CD4-positive, alpha-beta T cell treated with Interleukin-6 at 100 ng/mL for 8 hours (primary cell): ENCODE data around the gene ADAMTS8.
"Not testable (repeated sequence)": the region's sequence is repeated elsewhere in the genome, so short reads cannot be mapped to it uniquely, and the experiment has no call there.

Experiments used
- DNase-seq: peaks from one replicate; pipeline ENCODE4 v3.0.0-alpha.2; 2020; ENCODE audit warnings: mixed read lengths, low spot score

The ADAMTS8 gene

DNA sequence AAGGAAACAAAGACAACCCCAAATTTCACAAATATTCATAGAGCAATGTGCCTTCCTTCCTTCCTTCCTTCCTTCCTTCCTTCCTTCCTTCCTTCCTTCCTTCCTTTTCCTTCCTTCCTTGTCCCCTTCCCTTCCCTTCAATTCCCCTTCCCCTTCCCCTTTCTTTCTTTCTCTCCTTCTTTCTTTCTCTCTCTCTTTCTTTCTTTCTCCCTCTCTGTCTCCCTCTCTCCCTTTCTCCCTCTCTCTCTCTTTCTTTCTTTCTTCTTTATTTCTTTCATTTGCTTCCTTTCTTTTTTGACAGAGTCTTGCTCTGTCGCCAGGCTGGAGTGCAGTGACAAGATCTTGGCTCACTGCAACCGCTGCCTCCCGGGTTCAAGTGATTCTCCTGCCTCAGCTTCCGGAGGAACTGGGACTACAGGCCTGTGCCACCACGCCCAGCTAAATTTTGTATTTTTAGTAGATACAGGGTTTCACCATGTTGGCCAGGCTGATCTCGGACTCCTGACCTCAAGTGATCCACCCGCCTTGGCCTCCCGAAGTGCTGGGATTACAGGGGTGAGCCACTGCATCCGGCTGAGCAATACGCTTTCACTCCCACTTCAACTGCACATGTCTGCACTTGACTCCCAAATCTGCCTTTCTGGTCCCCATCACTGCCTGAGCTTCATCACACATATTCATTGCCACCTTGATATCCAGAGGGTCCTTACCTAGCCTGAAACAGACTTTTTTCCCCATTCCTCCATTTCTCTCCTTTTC, 10.2 kb upstream of the ADAMTS8 start:
- not testable (repeated sequence) for DNase-seq

DNA sequence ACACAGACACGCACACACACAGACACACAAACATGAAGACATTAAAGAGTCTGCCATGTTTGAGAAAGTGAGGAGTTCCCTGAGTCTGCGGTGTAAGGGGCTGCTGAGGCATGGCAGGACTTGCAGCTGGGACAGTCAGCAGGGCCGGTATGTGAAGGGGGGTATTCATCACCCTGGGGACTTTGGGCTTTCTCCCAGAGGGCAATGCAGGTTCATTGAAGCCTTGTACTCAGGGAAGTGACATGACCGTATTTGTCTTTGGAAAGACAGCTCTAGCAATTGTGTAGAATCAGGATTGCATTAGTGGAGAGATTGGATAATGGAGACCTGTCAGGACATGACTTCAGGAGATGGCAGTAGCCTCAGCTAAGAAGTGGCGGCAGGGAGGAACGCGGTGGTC, 9.4 kb upstream of the ADAMTS8 start:
- DNase-seq: no peak

DNA sequence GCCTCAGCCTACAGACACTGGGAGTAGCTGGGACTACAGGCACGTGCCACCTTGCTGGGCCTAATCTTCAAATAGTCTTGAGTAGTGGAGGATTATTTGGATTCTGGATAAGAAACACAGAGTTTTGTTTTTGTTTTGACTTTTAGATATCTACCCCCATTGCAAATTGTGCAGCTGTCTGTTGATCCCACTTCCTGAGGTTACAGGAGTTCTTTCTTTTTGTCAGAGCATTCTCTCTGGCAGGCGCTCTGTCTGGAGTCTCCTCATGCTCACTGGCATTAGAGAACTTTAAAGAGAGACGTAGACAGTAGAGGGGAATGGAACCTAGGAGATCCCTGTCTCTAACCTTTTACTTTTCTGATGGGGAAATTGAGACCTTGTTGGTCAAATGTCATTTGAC, 7.8 kb upstream of the ADAMTS8 start:
- no peak for DNase-seq

DNA sequence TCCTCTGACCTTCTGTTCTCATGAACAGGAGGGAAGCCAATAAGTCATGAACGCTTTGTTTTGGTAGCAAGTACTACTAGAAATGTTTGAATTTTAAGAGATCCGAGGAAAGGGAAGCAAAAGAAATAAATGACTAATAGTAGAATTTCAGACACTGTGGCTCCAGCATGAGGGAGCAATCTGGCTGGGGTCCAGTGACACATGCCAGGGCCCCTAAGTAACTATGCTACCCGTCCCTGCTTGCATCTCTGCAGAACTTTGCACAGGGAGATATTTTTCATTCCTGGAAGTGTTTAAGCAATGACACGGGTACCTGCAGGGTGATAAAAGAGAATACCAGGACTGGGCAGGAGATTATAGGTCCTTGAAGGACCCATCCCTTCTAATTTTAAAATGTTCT, 7.3 kb upstream of the ADAMTS8 start:
- no peak for DNase-seq

DNA sequence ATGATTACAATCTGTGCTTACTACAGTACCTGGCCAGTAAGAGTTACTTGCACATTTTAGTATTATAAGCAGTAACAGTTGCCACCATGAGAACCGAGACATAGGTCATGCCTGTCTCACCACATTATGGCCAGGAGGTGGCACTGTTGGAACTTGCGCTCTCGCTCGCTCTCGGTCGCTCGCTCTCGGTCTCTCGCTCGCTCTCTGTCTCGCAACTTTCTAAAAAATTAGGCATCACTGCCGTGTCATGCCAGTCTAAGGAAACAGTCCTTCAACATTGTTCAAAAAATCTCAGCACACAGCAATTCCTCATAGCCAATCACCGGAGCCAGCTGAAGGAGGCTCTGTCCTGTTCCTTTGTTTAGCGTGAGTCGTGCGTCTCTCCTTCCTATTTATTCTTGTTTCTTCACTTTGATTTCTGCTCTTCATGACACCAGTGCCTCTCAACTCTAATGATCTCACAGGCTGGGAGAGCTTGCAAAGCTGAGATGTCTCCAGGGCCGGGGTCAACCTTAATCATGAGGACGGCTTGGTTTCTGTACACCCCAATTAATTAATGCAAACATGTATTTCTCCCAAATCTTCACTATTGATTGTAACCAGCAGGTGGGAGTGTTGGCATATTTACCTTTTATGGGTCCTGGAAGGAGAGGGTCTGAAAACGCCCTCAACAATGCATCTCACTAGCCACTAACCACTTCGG, 6.3 kb upstream of the ADAMTS8 start:
- DNase-seq: peak; percentile 68

DNA sequence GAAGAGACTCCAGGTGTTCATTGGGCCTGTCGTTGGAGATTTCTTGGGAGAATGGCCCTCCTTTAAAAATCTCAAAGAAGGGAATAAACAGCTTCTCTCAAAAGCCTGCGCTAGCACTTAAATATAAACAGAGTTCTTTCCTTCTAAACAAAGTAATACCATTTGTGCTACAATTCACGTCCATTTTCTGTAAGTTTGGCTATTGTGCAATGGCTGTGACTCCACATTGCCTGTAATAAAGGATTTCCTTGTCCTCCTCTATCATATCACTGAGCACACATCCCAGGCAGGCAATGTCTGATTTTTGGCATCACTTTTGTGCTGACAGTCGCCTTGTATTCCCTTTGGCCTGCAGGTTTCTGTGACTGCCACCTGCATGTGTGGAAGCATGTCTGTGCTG, 4.9 kb upstream of the ADAMTS8 start:
- no peak for DNase-seq

DNA sequence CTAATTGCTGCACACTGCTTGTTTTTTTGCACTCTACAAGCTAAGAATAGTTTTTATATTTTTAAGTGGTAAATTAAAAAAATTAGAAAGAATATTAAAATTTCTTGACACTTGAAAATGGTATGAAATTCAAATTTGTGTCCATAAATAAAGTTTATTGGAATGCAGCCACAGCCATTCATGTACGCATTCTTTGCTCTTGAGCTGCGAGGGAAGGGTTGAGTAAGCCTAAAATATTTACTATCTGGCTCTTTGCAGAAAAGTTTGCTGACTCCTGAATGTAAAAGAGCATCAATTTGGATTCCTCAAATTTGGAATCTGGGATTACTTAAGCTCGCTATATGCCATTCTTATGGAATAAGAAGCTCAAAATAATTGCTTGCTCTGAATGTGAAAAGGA, 3.4 kb upstream of the ADAMTS8 start:
- no peak for DNase-seq

DNA sequence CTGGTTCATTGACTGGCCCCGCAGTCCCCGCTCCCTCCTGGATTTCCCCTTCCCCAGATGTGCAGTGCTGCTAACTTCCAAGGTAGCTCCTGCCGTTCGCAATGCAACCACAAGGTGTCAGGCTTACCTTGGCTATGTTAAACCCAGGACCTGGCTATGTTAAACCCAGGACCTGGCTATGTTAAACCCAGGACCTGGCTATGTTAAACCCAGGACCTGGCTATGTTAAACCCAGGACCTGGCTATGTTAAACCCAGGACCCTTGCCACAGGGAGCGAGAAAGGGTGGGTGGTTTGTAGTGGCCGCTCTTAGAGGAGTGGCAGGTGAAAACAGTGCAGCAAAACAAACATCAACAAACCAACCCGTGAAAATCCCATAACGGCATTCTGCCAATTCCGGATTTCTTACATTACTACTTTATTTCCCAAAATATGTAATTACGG, 2.9 kb upstream of the ADAMTS8 start:
- DNase-seq: peak; percentile 51

DNA sequence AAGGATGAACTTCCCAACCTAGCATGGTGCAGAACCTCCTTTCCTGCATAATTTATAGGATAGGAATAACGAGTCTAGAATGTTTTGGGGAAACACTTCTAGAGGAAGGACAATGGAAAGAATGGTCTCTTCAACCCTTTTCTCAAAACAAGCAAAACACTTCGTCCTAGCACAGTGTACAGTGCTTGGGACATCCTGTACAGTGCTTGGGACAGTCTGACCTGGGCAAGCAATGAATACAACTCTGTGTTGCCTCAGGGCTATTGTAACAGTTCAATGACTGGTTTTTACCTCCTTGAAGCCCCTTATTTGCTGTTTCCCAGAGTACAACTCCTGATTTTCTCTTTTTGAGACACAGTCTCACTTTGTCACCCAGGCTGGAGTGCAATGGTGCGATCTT, 1.6 kb upstream of the ADAMTS8 start:
- no peak for DNase-seq

DNA sequence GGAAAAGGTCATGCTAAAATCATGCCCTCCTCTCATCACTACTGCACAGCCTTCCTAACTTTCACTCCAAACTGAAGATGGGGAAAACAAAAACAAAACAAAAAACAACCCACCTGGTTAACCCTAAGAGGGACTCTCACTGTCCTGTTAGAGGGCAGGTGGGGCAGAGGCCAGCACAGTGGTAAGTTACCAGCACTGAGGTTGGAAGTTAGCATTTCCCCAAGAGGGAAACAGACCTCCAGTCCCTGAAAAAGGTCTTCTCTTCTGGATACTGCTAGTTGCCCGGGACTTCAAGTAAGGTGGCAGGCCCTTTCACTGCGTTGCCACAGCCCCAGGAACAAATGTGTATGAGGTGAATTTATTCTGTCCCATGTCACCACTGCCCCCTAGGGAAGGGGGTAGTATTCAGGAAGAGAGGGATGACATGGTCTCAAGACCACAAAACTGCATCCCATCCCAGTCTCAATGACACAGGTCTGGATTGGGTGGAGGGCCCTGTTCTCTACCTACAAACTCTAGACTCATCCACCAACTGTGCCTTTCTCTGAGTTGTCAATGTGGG, 792 bp upstream of the ADAMTS8 start:
- no peak for DNase-seq

DNA sequence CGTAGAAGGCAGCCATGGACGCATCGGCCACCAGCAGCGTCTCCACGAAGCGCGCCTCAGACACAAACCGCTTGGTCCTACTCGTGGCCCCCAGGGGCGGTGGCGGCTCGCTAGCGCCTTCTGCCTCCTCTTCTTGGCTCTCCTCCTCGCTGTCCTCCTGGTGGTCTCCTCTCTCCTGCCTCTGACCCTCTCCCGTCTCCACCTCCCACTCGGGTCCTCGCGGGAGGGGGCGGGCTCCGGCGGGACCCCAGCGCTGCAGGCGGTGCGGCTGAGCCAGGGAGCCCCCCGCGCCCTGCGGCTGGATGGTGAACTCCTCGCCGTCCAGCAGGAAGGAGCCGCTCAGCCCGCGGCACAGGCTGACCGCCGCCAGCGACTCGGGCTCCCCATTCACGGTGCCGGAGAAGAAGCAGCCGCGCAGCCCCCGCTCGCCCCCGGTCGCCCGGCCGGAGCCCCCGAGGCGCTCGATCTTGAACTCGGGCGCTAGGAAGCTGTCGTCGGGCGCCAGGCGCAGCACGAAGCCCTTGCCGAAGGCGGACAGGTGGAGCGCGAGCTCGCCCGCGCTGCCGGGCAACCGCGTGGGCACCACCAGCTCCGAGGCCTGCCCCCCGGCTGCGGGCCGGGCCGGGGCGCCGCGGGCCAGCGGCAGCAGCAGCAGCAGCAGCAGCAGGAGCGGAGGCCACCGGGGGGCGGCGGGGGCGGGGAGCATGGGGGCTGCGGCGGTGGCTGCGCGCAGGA, 661 bp downstream of the ADAMTS8 start:
- no peak for DNase-seq

DNA sequence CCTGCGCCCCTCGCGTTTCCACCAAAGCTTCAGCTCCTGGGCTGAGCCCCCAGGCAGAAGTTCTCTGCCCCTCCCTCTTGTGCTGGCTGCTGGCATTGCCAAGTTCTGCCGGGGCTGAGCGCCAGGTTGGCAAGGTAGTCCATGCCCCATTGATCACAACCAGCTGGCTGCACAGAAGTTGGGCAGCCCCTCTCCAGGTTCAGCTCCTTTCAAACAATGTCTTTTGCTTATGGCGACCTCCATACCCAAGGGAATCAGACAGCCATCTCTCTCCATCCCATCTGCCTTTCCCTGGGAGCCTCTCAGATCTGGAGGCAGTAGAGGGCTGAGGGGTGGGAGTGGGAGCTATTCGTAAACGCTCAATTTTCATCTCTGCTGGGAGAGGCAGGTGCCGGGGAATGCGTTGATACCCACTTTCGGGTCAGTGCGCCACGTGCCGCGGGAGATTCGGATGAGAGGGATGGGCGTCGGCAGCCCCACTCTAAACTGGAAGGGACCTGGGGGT, 1.5 kb downstream of the ADAMTS8 start:
- DNase-seq: no peak

DNA sequence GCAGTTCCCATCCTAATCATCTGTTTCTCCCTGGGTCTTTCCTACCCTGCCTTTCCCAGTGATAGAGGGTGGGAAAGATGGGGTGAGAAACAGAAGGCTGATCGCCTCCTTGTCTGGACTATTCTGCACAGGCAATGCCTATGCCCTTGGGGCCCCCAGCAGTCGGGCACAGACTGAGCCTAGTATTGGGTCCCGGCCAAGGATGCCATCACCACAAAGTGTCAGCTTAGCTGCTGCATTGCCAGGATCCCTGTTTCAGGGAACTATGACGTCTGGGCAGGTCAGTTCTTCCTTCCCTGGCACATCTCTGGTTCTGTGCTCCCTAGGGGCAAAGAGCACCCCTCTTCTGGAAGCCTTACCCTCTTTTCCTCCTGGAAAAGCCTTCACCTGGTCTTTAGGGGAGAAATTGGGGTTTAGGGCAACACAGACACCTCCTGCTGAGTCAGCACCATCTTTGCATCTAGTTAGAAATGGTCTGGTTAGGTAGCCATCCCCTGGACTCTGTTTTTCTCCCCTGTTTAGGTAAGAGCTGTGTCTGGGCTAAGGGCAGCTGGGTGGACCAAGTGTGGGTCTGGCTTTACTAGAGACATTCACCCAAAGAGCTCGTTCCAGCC, 2.1 kb downstream of the ADAMTS8 start:
- no peak for DNase-seq

DNA sequence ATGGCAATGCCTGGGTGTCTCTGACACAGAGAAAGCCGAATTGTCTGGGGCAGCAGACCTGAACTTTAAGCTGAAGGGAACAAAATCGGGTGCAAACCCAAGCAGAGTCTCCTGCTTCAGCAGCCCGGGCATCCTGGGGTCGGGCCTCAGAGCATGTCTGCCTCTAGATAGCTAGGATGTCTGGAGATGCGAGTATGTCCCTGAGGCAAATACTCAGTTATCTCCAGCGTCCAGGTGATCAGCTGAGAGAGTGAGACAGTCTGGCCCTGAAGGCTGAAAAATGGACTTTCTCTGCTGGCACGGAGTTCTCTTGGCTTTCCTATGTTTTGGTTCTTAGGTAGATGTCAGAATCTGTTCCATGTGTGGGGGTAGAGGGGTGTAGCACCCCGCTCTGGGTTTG, 3.3 kb downstream of the ADAMTS8 start:
- no peak for DNase-seq

DNA sequence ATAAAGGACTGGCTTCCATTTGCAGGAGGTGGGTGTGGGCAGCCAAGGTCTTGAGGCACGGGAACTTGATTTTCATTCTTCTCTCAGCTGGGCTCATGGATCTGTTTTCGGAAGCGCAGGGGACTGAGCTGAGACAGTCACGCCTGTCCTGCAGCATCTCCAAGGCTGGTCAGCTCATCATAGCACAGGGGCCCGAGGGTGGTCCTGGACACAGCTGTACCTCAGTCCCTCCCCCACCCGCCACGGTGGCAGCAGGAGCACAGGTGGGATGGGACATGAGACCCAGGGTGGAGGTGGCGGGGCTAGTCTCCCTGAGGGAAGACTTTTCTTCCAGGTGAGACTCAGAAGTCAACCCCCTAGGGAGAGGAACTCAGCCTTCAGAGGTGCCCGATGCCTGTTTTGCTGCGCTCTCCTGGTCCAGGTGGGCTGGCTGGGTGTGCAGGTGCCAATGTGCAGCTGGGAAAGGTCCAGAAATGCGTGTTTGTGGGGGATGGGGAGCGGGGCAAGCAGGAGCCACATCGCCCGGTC, 3.7 kb downstream of the ADAMTS8 start:
- no peak for DNase-seq

DNA sequence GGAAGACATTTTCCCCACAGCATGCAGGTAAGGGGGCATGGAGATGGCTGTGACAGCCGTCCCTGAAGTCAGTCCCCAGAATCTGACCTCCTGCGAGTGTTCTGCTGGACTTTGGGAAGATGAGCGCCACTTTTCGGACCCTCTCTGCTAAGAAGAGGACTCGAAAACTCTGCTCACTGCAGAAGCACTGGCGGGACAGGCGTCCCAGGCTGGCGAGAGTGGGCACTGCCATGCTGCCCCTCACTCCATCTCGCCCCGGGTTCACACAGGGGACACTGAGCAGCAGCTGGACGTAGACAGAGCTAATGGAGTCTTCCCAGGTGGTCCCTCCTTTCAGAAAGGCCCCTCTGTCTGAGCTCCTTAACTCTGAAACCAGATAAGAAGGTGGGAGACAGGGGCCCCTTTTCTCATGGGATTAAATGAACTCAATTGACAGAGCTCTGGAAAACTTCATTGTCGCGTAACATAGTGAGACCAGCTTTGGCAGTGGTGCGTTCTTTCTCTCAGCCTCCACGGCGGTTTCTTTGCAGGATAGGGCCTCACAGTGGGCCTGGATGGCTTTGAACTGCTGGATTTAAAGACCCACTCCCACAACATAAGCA, 4.8 kb downstream of the ADAMTS8 start:
- DNase-seq: no peak

DNA sequence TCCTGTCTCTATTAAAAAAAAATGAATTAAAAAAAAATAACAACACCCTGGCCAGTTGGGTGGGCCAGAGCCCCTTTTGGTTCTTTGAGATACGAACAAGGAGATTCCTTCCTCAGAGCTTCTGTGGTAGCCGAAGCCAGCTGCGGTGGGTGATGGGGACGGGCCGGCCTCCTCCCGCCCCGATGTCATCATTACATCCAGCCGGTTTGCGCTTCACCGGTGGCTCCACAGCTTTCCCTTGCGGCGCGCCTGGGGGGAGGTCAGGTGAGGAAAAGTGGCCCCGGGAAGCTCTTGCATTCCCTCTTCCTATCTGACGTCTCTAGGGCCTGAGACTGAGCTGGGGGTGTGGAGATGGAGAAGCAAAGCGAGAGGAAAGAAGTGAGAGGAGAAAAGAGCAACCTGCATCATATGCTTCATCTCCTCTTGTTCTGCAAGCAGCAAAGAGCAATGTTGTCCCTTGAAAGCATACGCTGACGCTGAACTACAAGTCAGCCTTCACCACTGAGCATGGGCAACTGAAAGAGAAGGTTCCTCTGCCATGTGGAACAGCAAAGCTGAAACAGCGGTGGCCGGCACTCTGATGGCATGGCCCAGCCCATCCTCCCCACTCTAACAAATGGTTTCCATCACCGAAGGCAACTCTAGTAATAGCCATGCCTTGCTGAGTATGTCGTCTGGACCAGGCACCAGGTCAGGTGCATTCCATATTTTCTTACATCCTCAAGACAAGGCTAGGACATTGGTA, 6.0 kb downstream of the ADAMTS8 start:
- DNase-seq: no peak

DNA sequence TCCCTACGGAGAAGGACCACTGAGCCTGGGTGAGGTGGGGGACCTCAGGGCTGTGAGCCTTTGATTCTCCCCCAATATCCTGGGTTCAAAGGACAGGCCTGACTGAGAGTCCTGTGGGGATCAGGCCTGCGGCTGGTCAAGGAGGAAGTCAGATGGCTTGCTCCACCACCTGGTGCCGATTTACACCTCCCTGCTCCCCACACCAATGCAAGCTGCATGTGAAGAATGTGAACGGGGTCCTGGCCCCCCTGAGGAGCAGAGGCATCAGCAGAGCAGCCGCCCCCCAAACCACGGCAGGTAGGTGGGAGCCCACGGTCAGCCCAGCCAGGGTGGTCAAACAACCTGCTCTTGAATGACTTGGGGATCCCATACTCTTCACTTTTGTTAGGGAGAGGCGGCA, 6.7 kb downstream of the ADAMTS8 start:
- DNase-seq: no peak

DNA sequence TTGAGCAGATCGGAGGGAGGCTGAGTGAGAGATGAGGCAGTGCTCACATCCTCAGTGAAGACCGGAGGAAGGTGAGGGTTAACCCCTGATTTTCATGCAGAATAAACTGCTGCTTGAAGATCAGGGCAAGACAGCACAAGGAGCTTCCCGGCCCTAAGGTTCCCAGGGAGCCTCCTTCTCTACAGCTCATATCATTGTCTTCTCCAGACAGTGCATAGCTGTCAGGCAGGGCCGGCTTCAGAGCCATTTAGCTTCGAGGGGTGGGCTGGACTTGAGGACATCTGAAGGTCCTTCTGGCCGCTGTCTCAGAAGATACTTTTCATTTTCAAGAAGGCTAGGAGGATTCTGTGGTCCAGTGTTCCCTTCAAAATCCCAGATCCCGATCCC, 7.2 kb downstream of the ADAMTS8 start:
- no peak for DNase-seq

DNA sequence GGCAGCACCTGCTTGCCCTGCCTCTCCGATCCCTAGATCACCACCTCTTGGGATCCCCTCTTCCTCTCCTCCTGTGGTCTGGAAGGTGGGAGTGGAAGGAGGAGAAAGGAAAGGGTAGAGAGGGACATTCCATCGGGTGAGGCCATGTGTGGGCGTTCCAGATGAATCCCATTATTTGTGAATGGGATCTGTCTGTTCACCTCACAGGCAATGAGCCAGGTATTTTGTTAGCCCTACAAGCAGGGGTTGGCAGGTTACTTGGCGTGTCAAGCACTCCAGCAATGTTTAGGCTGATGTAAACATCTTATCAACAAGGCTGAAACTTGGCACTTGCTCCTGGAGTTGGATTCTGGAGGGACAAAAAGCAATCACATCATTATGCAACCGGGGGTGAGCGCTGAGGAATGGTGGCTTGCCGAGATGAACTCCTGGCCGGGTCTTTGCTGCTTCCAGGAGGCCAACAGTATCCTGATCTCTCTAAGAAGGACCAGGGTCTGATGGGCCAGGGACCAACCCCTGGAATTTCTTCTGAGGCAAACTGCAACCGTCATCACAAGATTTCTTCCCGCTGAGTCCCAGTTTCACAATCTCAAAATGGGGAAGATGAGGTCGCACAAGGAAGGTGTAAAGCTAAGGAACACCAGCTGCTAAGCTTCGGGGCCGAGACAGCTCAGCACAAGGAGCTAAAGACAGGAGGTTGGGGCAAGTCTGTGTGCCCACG, 7.8 kb downstream of the ADAMTS8 start:
- no peak for DNase-seq
